Gastroesophageal sphincter (tissue), 4 donors: ENCODE measurements around the gene PTPRU. TPM values are rescaled to one million over a fixed set of nuclear protein-coding genes. Genes with fewer than 3 reads are reported as not detected.

Experiments used
- ATAC-seq: fragments of 150-250 bp; one replicate; pipeline ENCODE4 v1.9.1; 2016; ENCODE audit warnings: mild to moderate bottlenecking, moderate library complexity
- H3K27ac ChIP-seq, 4 donors: fragments of 200-600 bp; sonication (generic) in 3 of 4; 1 replicate in 3 of 4; 2 replicates in 1 of 4; pipeline ENCODE4 v1.5.1; 2016 to 2019
- H3K27me3 ChIP-seq: fragments of 200-600 bp; sonication (generic); one replicate; pipeline ENCODE4 v1.5.1; 2019
- H3K36me3 ChIP-seq, 2 donors: fragments of 200-600 bp; sonication (generic); one replicate each; pipeline ENCODE4 v1.5.1; 2019; ENCODE audit warnings: control low read depth in 1 of 2
- H3K4me1 ChIP-seq, 3 donors: fragments of 200-600 bp; sonication (generic); 1 replicate in 2 of 3; 2 replicates in 1 of 3; pipeline ENCODE4 v1.5.1; 2016 to 2019; ENCODE audit warnings: control low read depth in 2 of 3
- H3K4me3 ChIP-seq, 2 donors: fragments of 200-600 bp; sonication (generic); one replicate each; pipeline ENCODE4 v1.5.1; 2019; ENCODE audit warnings: mild to moderate bottlenecking in 1 of 2, moderate library complexity in 1 of 2
- H3K9me3 ChIP-seq, 3 donors: fragments of 200-600 bp; sonication (generic); one replicate each; pipeline ENCODE4 v1.5.1; 2017 to 2019; ENCODE audit warnings: control low read depth in 2 of 3
- CTCF ChIP-seq, 4 experiments: fragments of 200-600 bp in 2 of 4; fragments of 450-650 bp in 2 of 4; sonication (generic) in 1 of 4; IDR thresholded peaks; one replicate each; pipeline ENCODE4 v1.5.1; 2017 to 2019; ENCODE audit warnings: antibody characterized with exemption in 4 of 4, mild to moderate bottlenecking in 2 of 4, moderate library complexity in 2 of 4
- EP300 ChIP-seq: sonication (generic); formaldehyde crosslinking; IDR thresholded peaks from one replicate; pipeline ENCODE4 v1.6.1; 2017; ENCODE audit warnings: antibody characterized with exemption, mild to moderate bottlenecking
- POLR2A ChIP-seq, 2 donors: fragments of 450-650 bp; IDR thresholded peaks; one replicate each; pipeline ENCODE4 v1.6.1; 2017; ENCODE audit warnings: antibody characterized with exemption in 2 of 2, mild to moderate bottlenecking in 2 of 2, moderate library complexity in 1 of 2
- POLR2AphosphoS5 ChIP-seq: sonication (generic); formaldehyde crosslinking; IDR thresholded peaks from one replicate; pipeline ENCODE4 v1.6.1; 2017; ENCODE audit warnings: antibody characterized with exemption
- WGBS, 2 donors: methylation state at CpG; one replicate each; pipeline ENCODE4 v1.1.5; 2018; ENCODE audit warnings: low coverage in 1 of 2; 5-methylcytosine and 5-hydroxymethylcytosine counted together
- total RNA-seq, 4 donors: library from RNA; depleted of rRNA; stranded (reverse); fragments of >200 nt; gene quantifications; one replicate each; pipeline ENCODE4 v1.1.0, GENCODE V29; 2016

Gene PTPRU
- total RNA-seq, 4 donors from 2014 or later = 11.1 to 30.5 (median 23.7) TPM

DNA sequence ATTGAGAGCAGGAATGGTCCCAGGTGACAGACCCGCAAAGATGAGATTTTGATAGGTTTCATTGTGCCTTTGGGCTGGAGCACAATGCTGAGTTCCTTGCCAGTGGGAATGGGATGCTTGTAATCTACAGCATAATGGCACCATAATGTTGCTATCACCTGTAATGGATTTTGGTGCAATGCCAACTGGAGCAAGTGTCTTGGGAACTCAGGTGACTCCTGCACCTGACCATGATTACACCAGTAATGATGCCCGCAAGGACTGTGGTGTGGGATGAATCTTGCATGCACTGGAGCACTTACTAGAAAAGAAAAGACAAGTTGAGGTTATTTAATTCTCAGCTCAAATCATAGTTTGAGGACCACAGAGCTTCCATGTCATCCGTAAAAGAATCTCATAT is 96.7 kb downstream of the PTPRU start:
- peaks cover 36% of the 10 kb centered on the region for H3K27me3 ChIP-seq
- TF ChIP-seq POLR2A (IDR thresholded peaks at IDR 0.05) (no peak), CTCF (IDR thresholded peaks at IDR 0.05) (no peak), EP300 (no peak), POLR2AphosphoS5 (no peak)
- no peaks in the 10 kb centered on the region for H3K36me3 ChIP-seq
- 83 to 100% methylated on average over 1 to 3 of the region's 3 CpGs for WGBS, 2 donors
- H3K9me3 ChIP-seq = peaks cover 0 to 5% (median 0%) of the 10 kb centered on the region in 3 donors
- ATAC-seq = no peak
- H3K4me3 ChIP-seq = no peak overlapping the region
- no peaks in the 10 kb centered on the region for H3K4me1 ChIP-seq
- H3K27ac ChIP-seq = no peak overlapping the region

GRCh38 chr1:29335573-29335972 is 99.3 kb downstream of the PTPRU start:
- no peaks in the 10 kb centered on the region for H3K36me3 ChIP-seq
- no peak overlapping the region for H3K27ac ChIP-seq
- ATAC-seq = no peak
- H3K9me3 ChIP-seq = peaks cover 0 to 5% (median 0%) of the 10 kb centered on the region in 3 donors
- H3K27me3 ChIP-seq = peaks cover 44% of the 10 kb centered on the region
- TF ChIP-seq EP300 (no peak), CTCF (IDR thresholded peaks at IDR 0.05) (no peak), POLR2AphosphoS5 (no peak), POLR2A (IDR thresholded peaks at IDR 0.05) (no peak)
- no peak overlapping the region for H3K4me3 ChIP-seq
- H3K4me1 ChIP-seq = no peaks in the 10 kb centered on the region

DNA sequence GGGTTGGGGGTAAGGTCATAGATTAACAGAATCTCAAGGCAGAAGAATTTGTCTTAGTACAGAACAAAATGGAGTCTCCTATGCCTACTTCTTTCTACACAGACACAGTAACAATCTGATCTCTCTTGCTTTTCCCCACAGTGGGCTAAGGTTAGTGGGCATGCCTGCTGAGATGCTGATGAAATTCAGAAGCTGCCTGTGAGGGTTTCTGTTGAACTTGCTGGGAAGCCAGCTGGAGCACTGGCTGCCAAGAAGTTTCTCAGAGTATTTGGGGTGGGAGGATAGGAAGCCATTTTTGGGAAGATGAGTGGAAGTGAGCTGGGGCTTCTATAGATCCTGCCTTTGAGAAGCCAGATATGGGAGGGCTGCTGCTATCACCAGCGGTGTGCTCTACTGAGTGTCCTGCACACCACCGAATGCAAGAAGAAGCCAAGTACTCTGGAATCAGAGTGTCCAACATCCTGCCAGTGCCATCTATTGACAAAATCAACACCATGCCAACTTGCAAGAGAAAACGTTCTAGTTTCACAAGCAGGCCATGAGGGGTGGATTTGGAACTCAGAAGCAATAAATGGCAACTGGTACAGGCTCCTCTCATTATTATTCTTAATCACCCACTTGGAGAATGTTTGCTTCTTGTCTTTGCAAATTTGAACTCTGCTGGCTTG is 102.7 kb downstream of the PTPRU start:
- ATAC-seq = no peak
- Histone ChIP-seq H3K4me1 (no peaks in the 10 kb centered on the region), H3K36me3 (no peaks in the 10 kb centered on the region), H3K27ac (no peak overlapping the region), H3K4me3 (no peak overlapping the region), H3K9me3 (peaks cover 0 to 5% (median 0%) of the 10 kb centered on the region in 3 donors), H3K27me3 (peaks cover 67% of the 10 kb centered on the region)
- TF ChIP-seq POLR2AphosphoS5 = no peak
- no peak for TF ChIP-seq EP300
- no peak for TF ChIP-seq POLR2A (IDR thresholded peaks at IDR 0.05)
- no peak for TF ChIP-seq CTCF (IDR thresholded peaks at IDR 0.05)
- 38% methylated on average over 1 of the region's 3 CpGs; no CpG with 5 or more reads in 1 of the 2 donors for WGBS, 2 donors

- WGBS, 2 donors = 46 to 63% methylated on average over 1 to 2 of the region's 4 CpGs
- Histone ChIP-seq H3K9me3 (no peaks in the 10 kb centered on the region), H3K27me3 (peaks cover 74% of the 10 kb centered on the region), H3K4me3 (no peak overlapping the region), H3K27ac (no peak overlapping the region), H3K4me1 (no peaks in the 10 kb centered on the region), H3K36me3 (no peaks in the 10 kb centered on the region)
- TF ChIP-seq POLR2A (IDR thresholded peaks at IDR 0.05) (no peak), CTCF (IDR thresholded peaks at IDR 0.05) (peak in 1 of 4 experiments; percentile 12), POLR2AphosphoS5 (no peak), EP300 (no peak)
- no peak for ATAC-seq
These were observed 105.6 kb downstream of the PTPRU start for GRCh38 chr1:29341936-29342335.

DNA sequence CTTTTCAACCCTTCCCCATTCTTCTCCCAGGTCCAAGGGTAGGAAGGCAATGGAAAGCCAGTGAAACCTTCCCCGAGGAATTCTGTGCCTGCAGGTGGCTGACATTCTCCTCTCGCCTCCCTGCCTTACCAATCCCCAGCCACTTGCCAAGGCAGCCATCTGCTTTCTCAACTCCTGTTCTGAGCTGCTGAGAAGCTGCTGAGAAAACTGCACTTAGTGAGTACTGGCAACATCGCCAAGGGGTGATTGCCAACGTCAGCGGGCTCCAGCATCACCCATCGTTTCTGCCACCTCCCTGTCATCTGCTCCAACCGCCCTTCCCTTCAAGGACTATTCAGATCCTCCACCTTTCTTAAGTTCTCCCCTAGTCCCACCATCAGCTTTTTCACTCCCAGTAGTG is 106.0 kb downstream of the PTPRU start:
- ATAC-seq = no peak
- Histone ChIP-seq H3K4me3 (no peak overlapping the region), H3K36me3 (no peaks in the 10 kb centered on the region), H3K9me3 (no peaks in the 10 kb centered on the region), H3K4me1 (no peaks in the 10 kb centered on the region), H3K27ac (no peak overlapping the region), H3K27me3 (peaks cover 70% of the 10 kb centered on the region)
- WGBS, 2 donors = 80 to 86% methylated on average over 5 to 7 of the region's 7 CpGs
- TF ChIP-seq CTCF (IDR thresholded peaks at IDR 0.05) (no peak), POLR2AphosphoS5 (no peak), EP300 (no peak), POLR2A (IDR thresholded peaks at IDR 0.05) (no peak)
